ENCODE results near the gene NFX1. TPM values are rescaled to one million over a fixed set of nuclear protein-coding genes. Genes with fewer than 3 reads are reported as not detected.
"Not testable (repeated sequence)": the region's sequence is repeated elsewhere in the genome, so short reads cannot be mapped to it uniquely, and the experiment has no call there.

Gene NFX1
- total RNA-seq, 1 donor from 2014 or later, result 8.6 TPM

DNA sequence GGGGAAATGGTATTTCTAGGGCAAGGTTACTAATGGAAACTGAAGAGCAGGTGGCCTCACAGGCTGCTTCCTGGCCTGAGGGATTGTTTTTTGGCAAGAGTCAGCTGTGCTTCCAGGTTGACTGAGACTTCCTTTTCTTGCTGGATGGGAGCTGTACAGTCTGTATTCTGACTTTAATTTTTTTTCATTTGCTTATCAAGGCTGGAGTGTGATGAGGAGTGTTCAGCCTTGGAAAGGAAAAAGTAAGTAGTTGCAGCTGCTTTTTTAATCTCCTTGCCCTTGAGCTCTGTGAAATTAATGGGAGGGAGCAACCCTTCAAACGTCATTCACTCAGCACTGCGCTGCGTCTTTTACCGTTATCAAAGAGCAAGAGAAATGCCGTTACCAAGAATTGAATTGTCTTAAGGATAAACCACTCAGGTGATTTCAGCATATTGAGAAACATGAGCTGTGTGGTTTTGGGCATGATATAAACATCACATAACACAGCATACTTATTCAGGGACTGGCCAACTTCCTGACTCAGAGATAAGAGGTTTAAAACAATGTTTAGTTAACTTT is 64.4 kb downstream of the NFX1 start:
- peak in 1 of 2 donors; percentile 66 for DNase-seq (ENCODE audit: low read depth in 2 of 2)

DNA sequence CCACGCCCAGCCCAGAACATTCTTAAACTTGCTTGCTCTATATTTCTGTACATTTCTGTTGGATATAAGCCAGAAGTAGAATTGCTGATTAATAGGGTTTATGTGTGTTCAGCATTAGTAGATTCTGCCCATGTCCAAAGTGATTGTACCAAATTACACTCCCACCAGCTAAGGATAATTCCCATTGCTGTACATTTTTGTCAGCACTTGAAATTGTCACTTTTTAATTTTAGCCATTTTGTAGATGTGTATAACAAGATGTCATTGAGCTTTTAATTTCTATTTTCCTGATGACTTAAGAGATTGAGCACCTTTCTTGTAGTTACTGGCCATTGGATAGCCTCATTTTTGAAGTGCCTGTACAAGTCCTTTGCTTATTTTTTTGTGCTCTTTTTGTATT is 65.6 kb downstream of the NFX1 start:
- no peak for DNase-seq (ENCODE audit: low read depth in 2 of 2)

DNA sequence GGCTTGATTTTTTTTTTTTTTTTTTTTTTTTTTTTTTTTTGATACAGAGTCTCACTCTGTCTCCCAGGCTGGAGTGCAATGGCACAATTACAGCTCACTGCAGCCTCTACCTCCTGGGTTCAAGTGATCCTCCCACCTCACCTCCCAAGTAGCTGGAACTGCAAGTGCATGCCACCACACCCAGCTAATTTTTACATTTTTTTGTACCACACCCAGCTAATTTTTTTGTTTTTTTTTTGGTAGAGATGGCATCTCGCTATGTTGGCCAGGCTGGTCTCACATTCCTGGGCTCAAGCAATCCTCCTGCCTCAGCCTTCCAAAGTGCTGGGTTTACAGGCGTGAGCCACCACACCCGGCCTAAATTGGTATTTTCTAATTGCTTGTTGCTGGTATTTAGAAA is 68.3 kb downstream of the NFX1 start:
- not testable (repeated sequence) for DNase-seq (ENCODE audit: low read depth in 2 of 2)

DNA sequence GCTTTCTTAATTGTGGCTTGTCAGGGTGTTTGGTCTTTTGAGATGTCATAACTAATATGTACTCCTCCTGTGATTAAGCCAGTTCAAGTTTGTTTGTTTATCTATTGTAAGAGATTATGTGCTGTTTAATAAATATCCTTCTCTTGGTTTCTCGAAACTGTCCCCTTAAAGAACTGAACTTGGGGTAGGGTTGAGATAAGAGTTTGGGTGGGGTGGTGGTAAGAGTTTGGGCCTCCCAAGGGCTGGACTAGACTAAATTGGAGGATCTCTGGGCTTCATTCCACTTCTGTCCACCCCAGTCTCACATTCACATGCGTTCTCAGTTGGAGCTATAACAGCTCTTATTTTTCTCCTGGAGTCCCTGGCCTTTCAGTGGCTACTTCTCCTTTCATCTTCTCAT is 73.8 kb downstream of the NFX1 start:
- DNase-seq (ENCODE audit: low read depth in 2 of 2), result no peak

DNA sequence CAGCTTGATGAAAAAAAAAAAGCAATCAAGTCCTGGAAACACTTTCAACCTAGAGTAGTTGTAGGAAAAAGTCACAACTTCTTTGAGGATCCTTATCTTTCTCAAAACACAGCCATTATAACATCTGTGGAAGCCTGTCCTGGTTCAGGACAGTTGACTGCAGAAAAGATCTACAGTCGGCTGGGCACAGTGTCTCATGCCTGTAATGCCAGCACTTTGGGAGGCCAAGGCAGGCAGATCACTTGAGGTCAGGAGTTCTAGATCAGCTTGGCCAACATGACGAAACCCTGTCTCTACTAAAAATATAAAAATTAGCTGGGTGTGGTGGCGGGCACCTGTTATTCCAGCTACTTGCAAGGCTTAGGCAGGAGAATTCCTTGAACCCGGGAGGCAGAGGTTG is 74.5 kb downstream of the NFX1 start:
- not testable (repeated sequence) for DNase-seq (ENCODE audit: low read depth in 2 of 2)

DNA sequence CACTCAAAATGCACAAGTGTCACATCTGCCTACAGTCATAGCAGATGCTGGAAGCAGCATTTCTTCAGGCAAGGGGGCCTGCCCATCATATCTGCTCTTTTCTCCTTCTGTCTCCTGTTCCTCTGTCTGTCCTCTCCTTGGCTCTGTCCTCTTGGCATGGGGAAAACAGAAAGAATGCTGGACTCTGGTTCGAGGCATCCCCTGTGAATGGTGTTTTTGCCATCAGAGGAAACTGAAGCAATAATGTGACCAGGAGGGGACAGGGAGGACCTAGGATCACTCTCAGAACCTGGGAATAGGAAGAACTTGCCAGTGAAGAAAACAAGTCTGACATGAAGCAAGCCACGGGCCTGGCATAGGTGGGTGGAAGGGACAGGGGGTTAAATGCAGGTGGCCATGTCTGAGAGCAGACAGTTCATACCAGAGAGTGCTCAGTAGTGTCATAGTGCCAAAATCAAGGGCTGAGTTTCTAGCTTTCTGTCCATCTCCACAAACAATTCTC is 76.7 kb downstream of the NFX1 start:
- no peak for DNase-seq (ENCODE audit: low read depth in 2 of 2)

DNA sequence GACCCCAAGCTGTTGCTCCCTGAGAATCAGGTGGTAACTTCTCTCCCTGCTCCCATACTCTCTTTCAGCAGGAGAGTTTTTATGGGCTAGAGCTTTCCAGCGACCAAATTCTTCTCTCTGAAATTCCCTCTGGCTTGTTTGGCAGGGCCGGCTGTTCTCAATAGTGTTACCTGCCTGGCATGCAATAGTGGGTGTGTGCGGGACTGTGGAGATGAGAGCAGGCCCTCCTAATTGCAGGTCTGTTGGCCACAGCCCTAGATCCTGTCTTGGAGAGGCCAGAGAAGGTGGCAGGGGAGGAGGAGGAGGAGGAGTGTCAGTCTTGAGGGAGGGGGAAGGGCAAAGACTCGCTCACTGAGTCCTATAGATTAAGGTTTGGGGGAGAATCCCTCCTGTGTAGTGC is 82.6 kb downstream of the NFX1 start:
- DNase-seq (ENCODE audit: low read depth in 2 of 2), result no peak

DNA sequence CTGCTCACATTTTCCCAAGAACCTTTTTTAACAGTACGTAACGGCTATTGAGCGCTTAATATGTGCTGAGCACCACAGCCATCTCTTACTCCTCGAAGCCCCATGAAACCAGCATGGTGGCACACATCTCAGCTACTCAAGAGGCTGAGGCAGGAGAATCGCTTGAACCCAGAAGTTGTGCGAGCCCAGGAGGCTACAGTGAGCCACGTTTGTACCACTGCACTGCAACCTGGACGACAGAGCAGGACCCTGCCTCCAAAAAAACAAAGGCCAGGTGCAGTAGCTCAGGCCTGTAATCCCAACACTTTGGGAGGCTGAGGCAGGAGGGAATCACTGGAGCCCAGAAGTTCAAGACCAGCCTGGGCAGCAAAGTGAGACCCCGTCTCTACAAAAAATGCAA is 83.9 kb downstream of the NFX1 start:
- no peak for DNase-seq (ENCODE audit: low read depth in 2 of 2)

DNA sequence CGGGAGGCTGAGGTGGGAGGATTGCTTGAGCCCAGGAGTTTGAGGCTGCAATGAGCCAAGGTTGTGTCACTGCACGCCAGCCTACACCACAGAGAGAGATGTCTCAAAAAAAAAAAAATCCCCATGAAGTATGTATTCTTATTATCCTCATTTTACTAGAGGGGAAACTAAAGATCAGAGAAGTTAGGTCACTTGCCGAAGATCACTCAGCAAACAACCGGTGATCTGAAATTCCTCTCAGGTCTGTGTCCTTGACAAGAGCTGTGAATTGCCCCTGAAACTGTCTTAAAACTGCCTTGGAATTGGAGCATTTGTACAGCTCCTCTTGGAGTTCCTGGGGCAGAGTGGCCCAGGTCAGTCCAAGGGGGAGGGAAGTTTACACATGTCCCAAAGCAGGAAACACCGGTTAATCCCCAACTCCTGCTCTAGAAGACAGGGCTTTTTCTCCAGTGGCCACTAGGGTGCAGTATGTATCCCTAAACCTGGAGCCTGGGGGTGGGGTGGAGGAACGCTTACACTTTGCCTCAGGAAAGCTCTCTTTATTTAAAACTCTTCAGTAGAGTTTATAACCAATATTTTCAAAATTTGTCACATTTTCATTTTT is 84.4 kb downstream of the NFX1 start:
- DNase-seq (ENCODE audit: low read depth in 2 of 2), result peak; percentile 72 to 90

DNA sequence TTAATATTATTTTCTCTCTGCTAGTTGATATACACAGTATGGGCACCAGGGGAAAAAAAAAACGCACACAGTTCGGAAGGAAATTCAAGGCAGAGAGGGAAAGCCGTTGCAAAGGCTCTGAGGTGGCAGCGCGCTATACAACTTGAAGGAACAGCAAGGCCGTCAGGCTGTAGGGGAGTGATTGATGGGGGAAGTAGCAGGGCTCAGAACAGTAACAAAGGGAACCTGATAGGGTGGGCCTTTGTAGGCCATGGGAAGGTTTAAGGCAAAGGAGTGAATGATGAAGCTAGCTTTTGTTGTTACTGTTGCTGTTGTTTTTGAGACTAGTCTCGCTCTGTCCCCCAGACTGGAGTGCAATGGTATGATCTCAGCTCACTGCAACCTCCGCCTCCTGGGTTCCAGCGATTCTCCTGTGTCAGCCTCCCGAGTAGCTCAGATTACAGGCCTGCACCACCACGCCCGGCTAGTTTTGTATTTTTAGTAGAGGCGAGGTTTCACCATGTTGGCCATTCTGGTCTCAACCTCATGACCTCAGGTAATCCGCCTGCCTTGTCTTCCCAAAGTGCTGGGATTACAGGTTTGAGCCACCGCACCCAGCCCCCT is 85.0 kb downstream of the NFX1 start:
- no peak for DNase-seq (ENCODE audit: low read depth in 2 of 2)

DNA sequence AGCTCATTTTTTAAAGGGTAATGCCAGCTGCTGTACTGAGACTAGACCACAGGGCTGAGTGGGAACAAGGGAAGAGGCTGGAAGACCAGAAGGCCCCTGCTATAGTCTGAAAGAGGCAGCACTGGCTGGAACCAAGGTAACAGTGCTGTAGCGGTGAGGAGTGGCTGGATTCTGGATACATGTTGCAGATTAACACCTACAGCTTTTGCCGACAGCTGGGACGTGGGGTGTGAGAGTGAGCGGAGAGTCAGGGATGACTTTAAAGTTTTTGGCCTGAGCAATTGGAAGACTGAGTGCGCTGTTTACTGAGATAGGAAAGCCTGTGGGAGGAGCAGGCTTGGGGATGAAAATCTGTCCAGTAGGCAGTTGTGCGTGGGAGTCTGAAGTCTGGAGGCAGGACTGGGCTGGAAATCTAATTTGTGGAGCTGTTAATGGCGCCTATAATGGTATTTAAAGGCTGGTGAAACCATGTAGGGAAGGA is 85.6 kb downstream of the NFX1 start:
- DNase-seq (ENCODE audit: low read depth in 2 of 2), result no peak

DNA sequence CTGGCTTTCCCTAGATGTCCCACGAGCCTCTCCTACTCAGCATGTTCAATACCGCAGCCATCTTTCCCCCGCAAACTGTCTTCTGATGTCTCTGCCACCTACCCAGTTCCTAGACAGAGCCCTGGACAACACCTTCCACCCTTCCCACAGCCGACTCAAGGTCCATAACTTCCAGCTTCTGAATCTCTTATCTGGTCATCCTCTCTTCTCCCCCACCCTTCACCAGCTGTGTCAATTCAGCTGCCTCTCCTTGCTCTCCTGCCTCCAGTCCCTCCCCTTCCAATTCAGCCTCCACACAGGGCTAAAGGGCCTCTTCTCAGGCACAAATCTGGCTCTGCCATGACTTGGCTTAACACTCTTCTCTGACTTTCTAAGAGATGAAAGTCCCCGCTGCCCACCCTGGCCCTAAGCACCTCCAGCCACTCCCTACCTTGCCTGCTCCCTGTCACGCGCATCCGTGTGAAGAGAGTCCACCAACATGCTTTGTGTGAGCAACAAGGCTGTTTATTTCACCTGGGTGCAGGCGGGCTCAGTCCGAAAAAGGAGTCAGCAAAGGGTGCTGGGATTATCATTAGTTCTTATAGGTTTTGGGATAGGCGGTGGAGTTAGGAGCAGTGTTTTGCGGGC is 86.9 kb downstream of the NFX1 start:
- no peak for DNase-seq (ENCODE audit: low read depth in 2 of 2)

DNA sequence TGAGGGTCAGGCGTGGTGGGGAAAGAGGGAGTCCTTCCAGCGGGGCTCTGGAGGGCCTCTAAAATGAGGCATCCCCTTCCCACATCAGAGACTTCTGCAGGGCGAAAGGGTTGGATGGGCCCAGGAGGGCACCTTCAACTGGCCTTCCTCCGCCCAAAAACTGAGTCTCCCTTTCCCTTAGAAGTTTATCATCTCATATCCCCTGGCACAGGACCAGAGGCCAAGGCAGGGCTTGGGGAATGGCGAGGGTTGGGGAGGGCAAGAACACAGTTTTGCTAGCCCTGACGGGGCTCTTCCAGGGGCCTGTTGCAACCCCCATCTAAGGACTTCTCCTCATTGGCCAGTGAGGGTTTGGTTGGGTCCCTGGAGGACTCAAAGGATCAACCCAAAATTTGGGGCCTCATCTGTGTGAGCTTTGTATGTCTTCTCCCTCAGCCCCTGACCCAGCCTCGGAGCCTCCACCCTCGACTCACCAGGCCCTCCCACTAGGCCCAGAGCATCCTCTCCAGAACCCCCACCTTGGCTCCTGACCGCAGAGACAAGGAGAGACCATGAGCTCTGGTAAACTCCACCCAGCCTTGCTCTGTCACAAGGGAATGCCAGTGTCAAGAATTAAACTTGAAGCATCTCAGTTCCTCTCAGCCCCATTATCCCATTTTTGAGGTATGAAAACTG is 87.9 kb downstream of the NFX1 start:
- DNase-seq (ENCODE audit: low read depth in 2 of 2), result no peak

DNA sequence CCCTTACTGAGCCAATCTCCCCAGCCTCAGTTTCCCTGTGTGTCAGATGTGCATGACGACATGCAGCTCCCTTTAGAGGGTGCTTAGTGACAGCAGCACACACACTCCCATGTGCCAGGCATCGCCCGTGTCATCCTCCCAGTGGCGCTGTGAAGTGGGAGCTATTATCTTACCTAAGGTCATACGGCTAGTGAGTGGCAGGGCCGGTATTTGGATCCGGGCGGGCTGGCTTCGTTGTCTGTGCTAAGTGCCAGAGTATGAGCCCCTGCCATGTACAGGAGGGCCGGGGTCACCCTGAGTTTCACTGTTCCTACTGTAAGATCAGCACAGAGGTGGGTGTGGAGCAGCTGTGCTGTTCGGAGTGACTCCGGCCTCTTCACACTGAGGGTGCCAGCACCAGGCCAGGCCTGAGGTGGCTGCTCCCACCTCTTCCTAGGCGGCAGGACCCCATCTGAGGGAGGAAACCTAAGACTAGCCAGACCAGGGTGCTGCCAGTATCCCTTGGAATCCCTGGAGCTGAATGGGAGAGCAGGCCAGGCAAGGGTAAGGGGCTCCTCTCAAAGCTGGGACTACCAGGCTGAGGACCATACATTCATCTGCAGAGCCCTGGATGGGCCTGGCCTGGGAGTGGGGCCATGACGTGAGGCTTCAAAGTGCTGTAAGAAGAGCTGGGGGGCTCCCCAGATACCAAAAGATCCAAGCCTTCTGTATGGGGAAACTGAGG is 89.5 kb downstream of the NFX1 start:
- no peak for DNase-seq (ENCODE audit: low read depth in 2 of 2)

DNA sequence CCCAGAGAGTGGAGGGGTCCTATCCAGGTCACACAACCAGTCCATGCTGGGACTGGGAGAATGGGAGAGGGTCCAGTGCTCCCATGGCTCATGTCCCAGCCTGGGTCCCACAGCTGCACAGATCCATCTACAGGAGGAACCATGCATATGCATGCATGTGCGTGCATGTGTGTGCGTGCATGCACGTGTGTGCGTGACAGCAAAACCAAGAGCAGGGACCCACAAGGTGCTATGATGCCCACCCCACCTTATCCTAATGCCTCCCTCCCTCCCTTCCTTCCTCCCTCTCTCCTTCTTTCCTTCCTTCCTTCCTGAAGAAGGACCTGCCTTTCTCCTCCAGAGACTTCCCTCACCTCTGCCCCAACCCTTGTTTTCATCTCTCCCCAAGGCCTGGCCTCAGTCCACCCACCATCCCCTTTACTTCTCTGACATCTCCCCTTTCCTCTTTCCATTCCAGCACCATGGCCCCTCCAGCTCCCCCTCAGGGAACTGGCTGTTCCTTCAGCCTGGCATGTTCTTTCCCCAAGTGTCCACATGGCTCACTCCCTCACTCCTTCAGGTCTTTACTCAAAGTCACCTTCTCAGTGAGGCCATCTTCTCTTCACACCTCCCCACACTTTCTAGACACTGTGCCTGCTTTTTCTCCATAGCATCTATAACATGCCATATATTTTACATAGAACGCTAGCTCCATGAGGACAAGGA is 90.2 kb downstream of the NFX1 start:
- DNase-seq (ENCODE audit: low read depth in 2 of 2), result no peak

DNA sequence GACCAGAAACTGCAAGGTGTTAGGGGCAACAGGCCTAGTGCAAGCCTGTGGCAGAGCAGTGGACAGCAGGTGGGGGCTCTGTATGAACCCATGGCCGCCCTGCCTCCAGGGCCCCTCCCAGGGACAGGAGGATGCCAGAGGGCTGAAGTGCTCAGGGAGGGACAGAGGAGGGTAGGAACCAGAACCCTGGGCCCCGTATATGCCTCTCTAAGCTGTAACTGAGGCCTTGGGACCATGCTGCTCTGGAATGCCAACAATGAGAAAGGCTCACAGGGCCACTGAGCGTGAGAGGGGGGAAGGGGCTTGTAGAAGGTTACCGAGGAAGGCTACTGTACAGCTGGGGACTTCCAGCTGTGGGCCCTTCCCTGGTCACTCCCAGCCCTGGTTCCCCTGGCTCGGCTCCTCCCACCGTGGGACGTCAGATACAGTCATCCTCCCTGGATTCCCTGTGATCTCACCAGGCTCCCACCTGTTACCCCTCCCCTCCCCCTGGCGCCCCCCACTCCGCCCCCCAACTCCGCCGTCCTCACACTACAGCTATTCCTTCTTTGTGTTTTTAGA is 91.0 kb downstream of the NFX1 start:
- no peak for DNase-seq (ENCODE audit: low read depth in 2 of 2)

DNA sequence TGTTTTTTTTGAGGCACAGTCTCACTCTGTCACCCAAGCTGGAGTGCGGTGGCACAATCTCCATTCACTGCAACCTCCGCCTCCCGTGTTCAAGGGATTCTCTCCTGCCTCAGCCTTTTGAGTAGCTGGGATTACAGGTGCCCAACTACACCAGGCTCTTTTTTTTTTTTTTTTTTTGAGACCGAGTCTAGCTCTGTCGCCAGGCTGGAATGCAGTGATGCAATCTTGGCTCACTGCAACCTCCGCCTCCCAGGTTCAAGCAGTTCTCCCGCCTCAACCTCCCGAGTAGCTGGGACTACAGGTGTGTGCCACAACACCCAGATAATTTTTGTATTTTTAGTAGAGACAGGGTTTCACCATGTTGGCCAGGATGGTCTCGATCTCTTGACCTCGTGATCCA is 92.1 kb downstream of the NFX1 start:
- DNase-seq (ENCODE audit: low read depth in 2 of 2), result not testable (repeated sequence)

DNA sequence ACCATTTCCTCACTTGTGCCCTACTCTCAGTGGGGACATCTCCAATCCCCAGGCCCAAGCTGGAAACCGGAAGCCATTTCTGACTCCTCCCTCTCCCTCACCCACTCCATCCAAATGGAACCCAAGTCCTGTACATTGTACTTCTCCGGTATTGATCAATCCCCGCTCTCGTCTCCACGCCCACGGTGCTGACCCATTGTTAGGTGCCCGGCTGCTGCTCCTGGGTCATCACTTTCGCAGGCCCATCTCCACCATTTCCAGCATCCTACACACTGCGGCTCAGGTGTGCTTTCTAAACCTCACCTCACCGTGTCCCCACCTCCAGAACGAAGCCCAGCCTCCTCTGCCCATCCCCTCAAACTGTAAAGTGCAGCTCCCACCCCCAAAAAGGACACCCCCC is 93.1 kb downstream of the NFX1 start:
- DNase-seq (ENCODE audit: low read depth in 2 of 2), result not testable (repeated sequence)

DNA sequence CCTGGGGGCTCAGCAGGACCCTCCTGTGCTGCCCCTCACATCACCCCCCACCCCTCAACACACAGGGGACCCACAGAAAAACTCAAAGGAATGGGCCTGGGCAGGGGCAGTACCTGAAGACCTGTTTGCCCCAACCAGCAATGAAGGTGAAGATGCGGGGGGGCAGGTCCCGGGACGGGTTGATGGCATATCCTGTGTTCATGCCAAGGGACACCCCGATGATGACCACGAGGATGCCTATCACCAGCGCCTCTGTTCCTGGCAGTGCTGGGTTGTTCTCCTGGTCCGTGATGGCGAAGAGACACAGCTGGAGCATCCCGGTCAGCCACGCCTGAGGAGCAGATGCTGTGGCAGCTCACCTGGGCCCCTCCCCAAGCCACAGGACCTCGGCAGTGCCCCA is 95.2 kb downstream of the NFX1 start:
- not testable (repeated sequence) for DNase-seq (ENCODE audit: low read depth in 2 of 2)

DNA sequence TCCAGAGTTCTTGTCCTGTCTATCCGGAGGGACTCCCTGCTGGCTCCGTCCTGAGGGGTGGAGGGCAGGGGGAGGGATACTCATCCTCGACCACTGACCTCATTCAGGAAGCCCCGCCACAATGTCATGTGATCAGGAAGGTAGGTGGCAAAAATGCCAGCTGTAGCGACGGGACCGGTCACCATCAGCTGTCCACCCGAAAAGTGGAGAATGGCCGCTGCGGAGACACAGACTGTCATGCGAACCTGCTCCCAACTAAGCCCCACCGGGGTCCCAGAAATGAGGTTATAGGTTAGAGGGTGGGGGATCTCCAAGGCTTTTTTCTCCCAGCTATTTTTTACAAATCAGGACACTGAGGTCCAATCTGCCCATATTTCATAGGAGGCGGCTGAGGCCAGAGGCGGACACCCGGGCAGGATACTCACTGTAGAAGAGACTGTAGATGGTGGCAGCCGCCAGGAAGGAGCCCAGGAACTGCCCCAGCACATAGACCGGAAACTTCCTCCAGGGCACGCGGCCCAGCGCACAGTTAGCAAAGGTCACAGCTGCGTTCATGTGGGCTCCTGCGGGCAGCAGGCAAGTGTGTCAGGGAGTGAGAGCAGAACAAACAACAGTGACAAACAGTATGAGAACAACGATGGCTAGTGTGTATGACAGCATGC is 95.8 kb downstream of the NFX1 start:
- DNase-seq (ENCODE audit: low read depth in 2 of 2), result peak; percentile 2 to 26

All from dermis microvascular lymphatic vessel endothelial cell (primary cell).